Measurements from ENCODE around the gene TMEM169.

The TMEM169 gene

DNA sequence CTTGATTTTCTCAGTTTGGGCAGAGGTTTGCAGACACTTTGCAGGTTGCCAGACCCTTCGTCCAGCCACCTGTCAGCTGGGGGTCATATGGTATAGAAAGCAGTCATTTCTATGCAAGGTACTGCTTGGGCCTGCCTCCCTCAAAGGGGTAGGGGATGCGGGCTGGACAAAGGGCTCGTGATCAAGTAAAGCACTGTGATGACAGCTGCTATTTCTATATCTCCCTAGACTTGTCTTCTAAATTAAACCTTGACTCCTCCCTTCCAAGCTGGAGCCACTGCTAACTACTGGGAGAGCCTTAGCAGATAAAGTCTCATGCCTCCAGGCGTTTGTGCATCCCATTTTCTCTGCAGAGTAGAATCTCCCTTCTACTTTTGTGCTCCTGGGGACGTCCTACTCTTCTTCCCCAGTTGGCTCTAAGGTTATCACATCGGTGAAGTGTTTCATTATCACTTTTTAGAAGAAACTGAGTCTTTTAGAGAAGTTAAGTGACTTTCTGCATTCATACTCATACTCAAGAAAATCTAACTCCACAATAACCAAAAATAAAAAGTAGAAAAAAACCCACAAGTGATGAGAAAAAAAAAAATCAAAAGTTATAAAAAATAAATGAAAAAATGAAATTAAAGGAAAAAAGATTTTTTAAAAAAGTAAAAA, 26.7 kb downstream of the TMEM169 start:
- no peak for DNase-seq

DNA sequence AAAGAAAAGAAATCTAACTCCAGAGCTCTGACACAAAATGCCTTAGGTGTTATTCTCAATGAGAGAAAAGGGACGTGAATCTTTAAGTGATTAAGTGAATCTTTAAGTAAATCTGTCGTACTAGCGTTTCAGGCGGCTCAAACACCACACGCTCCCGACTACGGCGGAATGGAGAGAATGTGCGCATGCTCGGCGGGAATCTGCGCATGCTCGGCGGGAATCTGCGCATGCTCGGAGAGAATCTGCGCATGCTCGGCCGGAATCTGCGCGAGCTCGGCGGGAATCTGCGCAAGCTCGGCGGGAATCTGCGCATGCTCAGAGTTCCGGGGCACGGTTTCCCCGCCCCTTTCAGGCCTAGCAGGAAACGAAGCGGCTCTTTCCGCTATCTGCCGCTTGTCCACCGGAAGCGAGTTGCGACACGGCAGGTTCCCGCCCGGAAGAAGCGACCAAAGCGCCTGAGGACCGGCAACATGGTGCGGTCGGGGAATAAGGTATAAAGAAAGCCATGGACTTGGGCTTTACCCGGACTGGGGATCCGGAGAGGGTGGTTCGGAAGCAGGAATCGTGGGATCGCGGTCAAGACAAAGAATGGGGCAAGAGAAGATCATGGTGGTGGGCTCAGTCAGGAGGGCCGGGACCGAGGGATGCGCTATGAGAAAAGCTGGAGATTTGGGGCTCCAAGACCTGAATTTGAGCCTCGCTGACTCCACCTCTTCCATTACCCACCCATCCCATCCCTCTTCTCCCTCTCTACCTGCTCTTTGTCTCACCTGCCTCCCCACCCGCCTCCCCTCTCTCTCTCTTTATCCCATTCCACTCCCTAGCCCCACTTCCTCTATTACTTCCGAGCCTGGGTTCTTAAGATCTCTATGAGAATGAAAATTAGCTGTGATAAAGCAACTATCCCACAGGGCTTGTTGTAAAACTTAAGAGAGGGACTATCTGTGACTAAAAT, 27.5 kb downstream of the TMEM169 start, which contains the start of gene XRCC5:
Gene XRCC5 (plus strand): TSS at position 382 of the 955 bp plus-strand sequence. CDS start 89 bp downstream, at position 471.
- DNase-seq: peak; percentile 96

DNA sequence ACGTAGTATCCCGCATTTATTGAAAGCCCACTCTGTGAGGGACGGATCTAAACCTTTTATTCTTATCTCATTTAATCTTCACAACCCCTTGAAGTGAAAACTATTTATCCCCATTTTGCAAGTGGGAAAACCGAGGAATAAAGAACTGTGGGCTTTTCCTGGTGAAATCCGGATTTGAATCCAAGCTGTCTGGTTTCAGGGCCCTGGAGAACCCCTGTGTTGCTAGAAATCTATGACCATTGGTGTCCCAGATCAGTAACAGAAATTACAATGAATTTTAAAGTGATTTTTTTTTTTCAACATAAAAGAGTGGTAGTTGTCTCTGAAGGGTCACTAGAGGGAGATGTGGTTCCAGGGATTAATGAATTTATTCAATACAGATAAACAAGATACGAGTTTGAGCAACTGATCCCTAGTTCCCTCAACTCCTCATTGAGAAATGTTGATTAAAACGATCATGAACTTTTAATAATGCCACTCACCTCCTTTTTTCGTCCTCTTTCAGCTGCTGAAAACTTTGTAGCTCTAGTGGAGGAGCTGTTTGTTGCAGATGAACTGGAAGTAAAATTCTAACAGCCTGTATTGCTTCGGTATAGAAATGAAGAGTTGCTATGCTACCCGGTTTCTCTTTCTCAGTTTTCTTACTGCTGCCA, 28.4 kb downstream of the TMEM169 start:
- DNase-seq: no peak

DNA sequence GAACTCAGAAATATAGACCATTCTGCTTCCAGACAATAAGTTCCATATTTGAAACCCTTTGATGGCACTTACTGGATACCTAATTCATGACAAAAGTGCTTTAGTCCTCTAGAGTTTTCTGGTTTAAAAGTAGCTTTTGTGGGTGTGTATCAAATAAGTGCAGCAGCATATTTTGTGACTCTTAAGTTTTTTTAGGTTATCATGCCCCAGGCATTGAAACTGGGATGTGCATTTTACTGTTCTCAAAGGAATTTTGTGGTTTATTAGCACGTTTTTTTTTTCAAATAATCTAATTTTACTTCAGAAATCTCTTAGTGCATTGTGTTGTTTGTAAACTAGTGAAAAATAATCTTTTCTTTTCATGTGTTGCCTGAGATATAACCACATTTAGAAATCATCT, 28.9 kb downstream of the TMEM169 start:
- no peak for DNase-seq

DNA sequence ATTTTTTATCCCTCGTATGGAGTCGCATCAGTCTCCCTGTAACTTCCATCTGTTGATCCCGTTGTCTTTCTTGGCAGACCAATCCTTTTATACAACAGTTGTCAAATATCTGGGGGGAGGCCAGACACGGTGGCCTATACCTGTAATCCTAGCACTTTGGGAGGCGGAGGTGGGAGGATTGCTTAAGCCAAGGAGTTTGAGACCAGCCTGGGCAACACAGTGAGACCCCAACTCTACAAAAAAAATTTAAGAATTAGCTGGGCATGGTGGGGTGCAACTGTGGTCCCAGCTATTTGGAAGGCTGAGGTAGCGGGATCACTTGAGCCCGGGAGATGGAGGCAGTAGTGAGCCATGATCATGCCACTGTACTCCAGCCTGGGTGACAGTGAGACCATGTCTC, 29.4 kb downstream of the TMEM169 start:
- no peak for DNase-seq

DNA sequence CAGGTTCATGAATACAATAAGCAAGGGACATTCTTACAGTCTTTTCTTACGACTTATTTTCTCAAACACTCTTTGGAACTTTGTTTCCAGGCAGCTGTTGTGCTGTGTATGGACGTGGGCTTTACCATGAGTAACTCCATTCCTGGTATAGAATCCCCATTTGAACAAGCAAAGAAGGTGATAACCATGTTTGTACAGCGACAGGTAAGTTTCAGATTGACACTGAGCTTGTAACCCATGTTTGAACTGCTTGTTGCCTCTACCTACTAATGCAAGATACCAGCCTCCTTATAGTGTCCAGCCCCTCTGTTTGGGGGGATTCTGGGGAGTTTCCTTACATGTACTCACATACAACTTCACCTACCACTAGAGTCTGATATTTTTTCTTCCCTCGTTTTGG, 31.2 kb downstream of the TMEM169 start:
- no peak for DNase-seq

DNA sequence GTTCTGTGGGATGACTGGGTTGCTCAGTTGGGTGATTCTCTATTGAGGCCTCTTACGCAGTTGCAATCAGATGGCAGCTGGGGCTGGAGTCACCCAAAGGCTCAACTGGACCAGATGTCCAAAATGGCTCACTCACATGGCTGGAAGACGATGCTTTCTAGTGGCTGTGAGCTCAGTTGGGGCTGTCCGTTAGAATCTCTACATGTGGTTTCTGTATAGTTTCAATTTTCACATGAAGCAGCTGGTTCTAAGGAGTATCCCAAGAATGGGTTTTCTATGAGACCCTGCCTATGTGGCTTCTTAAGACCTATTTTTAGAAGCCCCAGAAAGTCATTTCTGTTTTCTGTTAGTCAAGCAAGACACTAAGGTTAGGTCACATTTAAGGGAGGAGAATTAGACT, 31.9 kb downstream of the TMEM169 start:
- DNase-seq: no peak

DNA sequence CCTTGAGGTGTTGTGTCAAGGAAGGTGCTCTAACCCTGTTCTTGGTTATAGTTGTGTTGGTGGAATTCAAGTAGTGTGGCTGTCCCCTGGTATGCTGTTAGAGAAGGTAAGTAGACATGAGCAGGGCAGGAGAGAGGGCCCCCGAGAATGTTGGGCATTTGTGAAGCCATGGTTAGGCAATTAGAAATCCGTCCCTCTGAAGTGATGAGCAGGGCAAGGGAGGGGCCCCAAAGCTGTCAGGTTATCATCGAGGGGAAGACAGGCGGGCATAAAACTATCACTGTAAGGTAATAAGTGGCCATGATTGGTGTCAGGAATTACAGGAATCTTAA, 32.6 kb downstream of the TMEM169 start:
- no peak for DNase-seq

DNA sequence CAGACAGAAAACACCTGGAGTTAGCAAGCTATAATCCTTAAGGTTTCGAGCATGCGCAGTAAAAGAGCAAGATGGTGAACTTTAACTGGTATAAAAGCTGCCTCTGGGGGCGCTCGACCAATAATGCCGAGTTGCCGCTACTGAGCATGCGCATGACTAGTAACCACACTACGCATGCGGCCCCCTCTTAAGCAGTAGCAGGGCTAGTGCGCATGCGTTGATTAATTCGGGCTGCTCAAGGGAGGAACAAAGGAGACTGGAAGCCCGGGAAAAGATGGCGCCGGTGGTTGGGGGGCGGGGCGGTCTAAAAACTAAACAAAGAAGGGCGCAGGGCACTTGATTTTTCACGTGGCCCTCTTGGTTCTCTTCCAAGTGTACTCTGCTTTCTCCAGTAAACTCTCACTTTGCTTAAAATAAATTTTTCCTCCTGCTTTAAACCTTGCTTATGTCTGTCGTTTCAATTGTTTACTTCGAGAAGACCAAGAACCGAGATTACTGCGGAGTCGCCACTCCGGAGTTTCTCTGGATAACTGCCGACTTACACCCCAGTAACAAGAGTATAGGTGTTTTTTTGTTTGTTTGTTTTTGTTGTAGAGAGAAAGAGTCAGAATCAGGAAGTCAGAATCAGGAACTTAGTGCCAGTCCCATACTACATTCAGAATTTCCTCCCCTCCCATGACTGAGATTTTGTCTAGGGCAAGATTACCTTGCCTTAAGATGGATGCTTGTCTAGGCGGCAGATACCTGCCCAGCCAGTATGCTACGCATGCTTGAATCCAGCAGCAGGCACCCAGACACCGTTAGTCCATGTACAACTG, 33.2 kb downstream of the TMEM169 start:
- peak; percentile 93 for DNase-seq

DNA sequence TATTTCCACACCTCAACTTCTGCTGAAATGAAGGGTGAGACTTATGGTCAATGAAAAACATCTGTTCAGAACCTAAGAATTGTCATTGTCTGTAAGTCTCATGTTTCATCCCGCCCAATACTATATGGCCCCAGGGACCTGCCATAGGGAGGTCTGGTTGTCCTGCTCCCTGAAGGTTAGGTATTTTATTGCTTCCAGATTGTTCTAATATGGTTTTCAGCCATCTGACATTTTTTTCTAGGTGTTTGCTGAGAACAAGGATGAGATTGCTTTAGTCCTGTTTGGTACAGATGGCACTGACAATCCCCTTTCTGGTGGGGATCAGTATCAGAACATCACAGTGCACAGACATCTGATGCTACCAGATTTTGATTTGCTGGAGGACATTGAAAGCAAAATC, 34.7 kb downstream of the TMEM169 start:
- DNase-seq: no peak

DNA sequence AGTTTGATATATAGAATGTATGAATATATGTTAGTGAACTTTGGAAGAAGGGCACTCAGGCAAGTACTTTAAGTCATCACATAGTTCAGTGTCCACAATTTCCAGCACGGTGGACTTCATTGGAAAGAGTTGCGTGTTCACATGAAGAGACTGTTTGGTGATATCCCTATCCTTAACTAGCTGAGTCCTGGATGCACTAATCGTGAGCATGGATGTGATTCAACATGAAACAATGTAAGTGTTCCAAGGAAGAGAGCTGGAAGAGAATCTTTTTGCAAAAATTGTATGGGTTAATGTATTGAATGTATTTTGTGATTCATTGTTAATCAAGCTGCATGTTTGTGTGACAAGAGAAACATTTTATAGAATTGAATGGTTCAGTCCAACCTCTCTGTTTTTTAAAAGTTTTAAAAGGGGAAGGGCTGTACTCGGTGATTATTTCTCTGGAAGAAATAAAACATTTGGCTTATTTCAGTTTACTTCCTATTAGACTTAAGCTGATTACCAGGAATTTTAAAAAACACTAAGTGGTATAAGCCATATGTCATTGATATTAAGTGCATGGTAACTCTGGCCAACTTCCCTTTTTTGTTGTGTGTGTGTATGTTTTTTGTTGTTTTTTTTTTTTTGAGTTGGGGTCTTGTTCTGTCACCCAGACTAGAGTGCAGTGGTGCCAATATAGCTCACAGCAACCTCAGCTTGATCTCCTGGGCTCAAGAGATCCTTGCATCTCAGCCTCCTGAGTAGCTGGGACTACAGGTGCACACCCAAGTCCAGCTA, 36.0 kb downstream of the TMEM169 start:
- no peak for DNase-seq

DNA sequence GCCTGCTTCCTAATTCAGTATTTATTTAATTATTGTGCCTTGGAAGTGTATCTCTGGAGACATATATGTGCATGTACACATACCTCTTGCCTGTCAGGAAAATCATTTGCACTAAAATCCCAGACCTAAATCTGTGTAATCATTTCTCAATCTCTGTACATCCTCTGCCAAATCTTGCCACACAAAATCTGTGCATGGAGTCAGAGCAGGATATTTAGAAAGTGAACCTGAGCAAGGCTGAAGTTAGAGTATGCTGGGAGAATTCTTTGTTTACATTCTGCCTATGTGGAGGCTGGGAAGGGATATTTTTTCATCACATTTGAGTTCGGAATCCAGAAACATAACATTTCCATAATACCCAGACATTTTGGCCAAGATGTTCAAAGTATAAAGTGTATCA, 36.8 kb downstream of the TMEM169 start:
- DNase-seq: no peak

DNA sequence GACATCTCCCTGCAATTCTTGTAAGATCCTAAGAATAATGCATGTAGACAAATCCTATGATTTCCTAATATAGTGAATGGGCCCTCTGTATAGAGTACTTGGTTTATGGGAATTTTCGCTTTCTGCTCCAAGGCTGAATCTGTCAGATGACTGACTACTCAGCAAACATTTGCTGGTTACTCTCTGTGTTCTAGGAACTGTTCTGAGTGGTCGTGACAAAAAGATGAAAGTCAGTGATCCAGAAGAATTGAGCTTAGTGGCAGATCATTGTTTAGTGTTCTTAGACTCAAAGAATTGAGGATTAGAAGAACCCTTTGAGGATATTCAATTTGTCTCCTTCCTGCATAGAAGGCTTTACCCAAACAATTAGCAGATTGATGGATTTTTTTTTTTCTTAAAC, 37.4 kb downstream of the TMEM169 start:
- DNase-seq: no peak

DNA sequence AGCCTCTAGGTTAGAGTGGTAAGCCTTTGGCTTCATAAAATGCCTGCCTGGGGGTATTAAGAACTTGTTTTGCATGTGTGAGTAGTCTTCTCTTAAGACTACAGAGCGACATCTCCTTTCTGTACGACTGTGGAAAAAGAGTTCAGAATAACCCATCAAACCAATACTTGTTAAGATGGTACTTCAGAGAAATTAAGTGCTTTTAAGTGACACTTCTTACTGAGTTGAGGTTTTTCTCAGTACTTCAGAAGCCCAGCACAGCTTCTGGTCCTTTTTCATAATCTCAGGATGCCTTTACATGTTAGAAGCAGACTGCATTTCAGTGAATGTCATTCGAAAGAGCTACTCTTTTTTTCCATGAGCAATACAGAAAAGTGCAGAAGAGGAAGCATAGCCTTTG, 38.3 kb downstream of the TMEM169 start:
- DNase-seq: no peak

DNA sequence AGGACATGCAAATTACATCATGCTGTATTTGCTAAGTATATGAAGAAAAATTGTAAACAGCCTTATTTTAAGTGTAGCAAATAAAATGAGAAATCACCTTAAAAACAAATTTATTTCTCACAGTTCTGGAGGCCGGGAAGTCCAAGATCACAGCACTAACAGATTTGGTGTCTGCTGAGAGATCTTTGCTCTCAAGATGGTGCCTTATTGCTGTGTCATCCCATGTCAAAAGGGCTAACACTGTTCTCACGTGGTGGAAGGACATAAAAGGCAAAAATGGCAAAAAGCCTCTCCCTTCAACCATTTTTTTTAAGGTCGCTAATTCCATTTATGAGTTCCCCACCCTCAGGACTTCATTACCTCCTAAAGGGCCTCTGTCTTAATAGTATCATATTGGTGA, 39.5 kb downstream of the TMEM169 start:
- DNase-seq: no peak

DNA sequence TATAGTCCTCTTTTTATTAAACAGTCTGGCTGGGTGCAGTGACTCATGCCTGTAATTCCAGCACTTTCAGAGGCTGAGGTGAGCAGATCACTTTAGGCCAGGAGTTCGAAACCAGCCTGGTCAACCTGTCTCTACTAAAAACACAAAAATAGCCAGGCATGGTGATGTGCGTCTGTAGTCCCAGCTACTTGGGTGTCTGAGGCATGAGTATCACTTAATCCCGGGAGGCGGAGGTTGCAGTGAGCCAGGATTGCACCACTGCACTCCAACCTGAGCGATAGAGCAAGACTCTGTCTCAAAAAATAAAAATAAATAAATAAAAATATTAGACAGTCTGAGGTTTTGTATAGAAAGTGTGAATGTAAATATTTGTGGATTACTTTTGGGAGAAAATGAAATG, 45.2 kb downstream of the TMEM169 start:
- no peak for DNase-seq

DNA sequence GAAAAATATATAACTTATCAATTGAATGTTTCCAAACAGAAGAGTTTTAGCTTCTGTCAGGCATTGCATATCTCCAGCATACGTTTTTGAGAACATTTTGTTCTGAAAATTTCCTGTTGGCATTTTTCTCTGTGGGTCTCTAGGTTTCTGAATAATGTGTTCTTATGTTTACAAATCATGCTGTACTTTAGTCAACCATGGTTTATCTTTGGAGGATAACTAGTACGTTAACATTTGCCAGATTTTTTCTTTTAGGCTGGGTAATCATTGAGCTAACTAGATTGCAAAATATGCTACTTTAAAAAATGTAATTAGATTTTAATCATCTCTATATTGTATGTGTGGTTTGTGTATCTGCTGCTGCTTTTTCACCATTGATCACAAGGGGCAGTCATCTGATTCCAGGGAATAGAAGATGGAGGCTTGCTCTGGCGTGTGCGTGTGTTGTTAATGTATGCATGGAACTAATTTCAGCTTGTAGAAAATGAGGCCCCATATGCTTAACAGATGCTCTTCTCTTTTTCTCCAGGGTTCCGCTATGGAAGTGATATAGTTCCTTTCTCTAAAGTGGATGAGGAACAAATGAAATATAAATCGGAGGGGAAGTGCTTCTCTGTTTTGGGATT, 48.7 kb downstream of the TMEM169 start:
- DNase-seq: no peak

DNA sequence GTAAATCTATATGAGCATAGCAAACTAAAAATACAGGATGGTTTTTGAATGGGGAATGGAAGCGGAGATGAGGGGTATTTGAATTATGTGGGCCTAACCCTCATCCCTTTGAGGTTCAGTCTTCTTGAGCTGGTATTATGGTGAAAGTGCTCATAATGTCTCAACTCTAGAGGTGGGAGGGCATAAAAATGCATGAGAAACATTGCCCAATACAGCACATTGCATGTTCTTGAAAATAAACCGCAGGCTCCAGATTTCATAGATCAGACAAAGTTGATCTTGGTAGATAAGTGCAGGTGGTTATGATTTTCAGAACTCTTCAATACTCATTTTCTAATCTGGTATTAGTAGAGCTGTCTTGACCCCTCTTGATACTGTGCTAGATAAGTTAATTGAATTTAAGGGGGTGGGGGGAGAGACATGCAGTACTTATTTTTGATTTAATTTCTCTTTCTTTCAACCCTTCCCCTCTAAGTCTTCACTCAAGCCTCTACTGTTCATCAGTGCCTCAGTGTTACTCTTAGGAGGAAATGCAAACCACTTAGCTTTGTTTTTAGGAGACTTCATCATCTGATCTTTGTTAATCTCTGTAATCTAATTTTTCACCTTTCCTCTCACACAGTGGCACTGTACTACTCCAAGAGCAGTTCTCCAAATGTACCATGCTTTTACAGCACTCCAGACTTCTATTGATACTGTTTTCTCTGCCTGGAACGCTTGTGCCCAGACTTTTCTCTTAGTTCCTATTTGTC, 49.6 kb downstream of the TMEM169 start:
- no peak for DNase-seq

DNA sequence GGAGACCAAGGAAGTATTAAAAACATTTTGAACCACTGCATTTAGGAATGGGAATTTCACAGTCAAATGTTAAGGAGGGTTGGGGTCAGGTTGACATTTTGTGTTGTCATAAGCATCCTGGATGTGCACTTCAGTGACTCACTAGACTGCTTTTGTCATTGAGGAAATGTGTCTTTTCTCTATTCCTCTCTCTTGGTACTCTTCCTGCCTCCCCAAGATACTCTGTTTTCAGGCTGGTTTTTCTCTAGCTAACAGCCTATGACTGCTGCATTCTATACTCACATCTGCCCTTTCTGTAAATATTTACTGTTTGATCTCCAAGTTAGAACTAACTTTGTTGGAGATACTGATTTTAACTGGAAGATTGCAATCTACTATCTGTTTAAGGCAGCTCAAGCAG, 50.9 kb downstream of the TMEM169 start:
- no peak for DNase-seq

DNA sequence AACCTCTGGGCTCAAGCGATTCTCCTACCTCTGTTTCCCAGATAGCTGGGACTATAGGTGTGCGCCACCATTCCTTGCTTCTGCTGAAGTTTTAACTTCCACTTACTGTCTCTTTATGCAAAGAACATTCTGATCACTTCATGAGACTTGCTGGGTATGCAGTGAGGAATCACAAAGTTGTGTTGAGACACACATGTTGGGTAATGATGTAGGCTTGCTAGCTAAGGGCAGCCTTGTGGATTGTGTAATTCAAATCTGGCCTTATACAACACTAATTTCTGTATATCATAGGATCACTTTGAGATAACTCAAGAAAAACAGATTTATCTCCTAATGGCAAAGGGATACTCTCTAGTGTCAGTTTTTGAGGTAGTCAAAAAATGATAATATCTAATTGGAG, 51.7 kb downstream of the TMEM169 start:
- DNase-seq: no peak

DNA sequence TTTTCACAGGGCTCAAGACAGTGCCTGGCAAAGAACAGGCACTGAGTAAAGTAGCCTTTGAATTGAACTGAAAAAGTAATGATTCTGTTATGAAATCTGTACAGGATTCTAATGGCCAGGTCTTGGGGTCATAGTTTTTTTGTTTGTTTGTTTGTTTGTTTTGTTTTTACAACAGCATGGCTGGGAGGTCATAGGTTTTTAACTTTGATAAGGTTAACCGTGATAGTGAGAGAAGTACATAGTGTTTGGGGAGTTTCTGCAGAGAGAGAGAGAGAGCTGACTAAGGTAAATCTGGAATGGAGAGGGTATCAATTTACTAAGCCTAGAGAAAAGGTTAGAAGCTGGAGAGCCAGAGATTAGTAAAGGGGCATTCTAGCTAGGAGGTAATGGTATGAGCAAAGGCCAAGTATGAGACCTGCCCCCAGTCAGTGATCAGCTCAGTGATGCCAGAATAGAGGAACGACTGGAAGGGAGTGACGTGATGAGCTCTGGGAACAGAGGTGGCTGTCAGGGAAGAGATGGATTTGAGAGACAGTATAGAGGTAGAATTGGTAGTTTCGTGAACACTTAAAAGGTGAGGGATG, 53.3 kb downstream of the TMEM169 start:
- DNase-seq: no peak
